Omental fat pad (tissue), 4 donors: ENCODE data around the gene E2F8. TPM values are rescaled to one million over a fixed set of nuclear protein-coding genes. Genes with fewer than 3 reads are reported as not detected.

Experiments used
- ATAC-seq: fragments of 150-250 bp; one replicate; pipeline ENCODE4 v1.9.1; 2016; ENCODE audit warnings: mild to moderate bottlenecking, moderate library complexity; ENCODE audit not compliant: low FRiP score
- DNase-seq: peaks from one replicate; pipeline ENCODE4 v3.0.0-alpha.2; 2019; ENCODE audit warnings: low spot score
- total RNA-seq, 4 donors: library from RNA; depleted of rRNA; stranded (reverse); fragments of >200 nt; gene quantifications; one replicate each; pipeline ENCODE4 v1.1.0, GENCODE V29; 2016
- TF ChIP-seq, protein P1 (sequence below), 3 donors: fragments of 450-650 bp; IDR thresholded peaks; one replicate each; pipeline ENCODE4 v1.5.1; 2016 to 2017; ENCODE audit warnings: antibody characterized with exemption in 3 of 3, mild to moderate bottlenecking in 3 of 3, moderate library complexity in 2 of 3

The E2F8 gene, protein sequence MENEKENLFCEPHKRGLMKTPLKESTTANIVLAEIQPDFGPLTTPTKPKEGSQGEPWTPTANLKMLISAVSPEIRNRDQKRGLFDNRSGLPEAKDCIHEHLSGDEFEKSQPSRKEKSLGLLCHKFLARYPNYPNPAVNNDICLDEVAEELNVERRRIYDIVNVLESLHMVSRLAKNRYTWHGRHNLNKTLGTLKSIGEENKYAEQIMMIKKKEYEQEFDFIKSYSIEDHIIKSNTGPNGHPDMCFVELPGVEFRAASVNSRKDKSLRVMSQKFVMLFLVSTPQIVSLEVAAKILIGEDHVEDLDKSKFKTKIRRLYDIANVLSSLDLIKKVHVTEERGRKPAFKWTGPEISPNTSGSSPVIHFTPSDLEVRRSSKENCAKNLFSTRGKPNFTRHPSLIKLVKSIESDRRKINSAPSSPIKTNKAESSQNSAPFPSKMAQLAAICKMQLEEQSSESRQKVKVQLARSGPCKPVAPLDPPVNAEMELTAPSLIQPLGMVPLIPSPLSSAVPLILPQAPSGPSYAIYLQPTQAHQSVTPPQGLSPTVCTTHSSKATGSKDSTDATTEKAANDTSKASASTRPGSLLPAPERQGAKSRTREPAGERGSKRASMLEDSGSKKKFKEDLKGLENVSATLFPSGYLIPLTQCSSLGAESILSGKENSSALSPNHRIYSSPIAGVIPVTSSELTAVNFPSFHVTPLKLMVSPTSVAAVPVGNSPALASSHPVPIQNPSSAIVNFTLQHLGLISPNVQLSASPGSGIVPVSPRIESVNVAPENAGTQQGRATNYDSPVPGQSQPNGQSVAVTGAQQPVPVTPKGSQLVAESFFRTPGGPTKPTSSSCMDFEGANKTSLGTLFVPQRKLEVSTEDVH
- under 1 TPM in 1 of 4 donors, not detected in 3; 0.60 TPM for total RNA-seq

GRCh38 chr11:19240420-19241259 is at the start of gene E2F8:
Gene E2F8, minus strand, starts transcription at chr11:19240945. Its CDS starts 824 bp downstream, at chr11:19240121.
- ATAC-seq (peak; percentile 91), DNase-seq (peak; percentile 76)
- TF ChIP-seq, protein P1, sequence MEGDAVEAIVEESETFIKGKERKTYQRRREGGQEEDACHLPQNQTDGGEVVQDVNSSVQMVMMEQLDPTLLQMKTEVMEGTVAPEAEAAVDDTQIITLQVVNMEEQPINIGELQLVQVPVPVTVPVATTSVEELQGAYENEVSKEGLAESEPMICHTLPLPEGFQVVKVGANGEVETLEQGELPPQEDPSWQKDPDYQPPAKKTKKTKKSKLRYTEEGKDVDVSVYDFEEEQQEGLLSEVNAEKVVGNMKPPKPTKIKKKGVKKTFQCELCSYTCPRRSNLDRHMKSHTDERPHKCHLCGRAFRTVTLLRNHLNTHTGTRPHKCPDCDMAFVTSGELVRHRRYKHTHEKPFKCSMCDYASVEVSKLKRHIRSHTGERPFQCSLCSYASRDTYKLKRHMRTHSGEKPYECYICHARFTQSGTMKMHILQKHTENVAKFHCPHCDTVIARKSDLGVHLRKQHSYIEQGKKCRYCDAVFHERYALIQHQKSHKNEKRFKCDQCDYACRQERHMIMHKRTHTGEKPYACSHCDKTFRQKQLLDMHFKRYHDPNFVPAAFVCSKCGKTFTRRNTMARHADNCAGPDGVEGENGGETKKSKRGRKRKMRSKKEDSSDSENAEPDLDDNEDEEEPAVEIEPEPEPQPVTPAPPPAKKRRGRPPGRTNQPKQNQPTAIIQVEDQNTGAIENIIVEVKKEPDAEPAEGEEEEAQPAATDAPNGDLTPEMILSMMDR (IDR thresholded peaks at IDR 0.05): no peak

DNA sequence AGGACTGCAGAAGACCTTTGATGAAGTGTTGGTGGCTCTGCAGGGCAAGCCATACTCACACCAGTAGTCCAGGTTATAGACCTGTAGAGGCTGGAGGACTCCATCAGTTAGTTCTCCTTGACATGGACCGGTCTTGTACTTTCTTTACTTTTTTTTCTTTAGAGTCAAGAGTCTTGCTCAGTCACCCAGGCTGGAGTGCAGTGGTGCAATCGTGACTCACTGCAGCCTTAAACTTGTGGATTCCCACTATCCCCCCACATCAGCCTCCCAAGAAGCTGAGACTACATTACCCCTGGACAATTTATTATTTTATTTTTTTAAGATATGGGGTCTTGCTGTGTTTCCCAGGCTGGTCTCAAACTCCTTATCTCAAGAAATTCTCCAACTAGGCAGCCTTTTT is 49.6 kb upstream of the E2F8 start:
- TF ChIP-seq, protein P1 (IDR thresholded peaks at IDR 0.05): no peak
- no peak for ATAC-seq
- no peak for DNase-seq

DNA sequence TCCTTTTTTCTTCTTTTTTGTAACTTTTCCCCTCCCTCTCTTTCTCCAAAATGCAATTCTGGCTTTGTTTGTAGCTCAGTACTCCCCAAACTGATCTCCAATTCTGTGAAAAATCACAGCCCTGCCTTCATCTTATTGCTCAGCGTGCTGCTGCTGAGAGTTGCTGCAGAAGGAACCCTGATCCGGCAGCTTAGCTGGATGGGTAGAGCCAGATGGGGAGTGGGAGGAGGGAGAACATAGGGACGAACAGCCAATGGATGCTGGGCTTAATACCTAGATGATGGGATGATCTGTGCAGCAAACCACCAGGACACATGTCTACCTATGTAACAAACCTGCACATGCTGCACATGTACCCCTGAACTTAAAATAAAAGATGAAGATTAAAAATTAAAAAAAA is 47.5 kb upstream of the E2F8 start:
- ATAC-seq: no peak
- TF ChIP-seq, protein P1 (IDR thresholded peaks at IDR 0.05): no peak

DNA sequence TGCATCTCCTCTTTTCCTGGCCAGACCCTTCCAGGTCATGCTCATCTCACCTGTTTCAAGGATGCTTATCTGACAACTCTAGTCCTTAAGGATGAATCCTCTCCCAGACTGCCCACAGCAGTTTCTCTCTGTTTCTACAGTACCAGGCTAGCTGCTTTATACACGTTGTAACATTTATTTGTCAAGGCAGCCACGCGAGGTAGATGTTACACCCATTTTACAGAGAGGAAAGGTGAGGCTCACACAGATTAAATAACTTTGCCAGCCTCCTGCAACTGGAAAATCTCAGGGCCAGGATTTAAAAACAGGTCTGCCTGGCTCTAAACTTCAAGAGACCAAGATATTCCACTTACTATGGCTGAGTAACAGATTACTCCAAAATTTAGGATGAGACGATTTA is 45.7 kb upstream of the E2F8 start:
- DNase-seq: no peak
- ATAC-seq: no peak
- TF ChIP-seq, protein P1 (IDR thresholded peaks at IDR 0.05): no peak

More for the DNA sequence above, 47.5 kb upstream of the E2F8 start:
- DNase-seq: no peak

DNA sequence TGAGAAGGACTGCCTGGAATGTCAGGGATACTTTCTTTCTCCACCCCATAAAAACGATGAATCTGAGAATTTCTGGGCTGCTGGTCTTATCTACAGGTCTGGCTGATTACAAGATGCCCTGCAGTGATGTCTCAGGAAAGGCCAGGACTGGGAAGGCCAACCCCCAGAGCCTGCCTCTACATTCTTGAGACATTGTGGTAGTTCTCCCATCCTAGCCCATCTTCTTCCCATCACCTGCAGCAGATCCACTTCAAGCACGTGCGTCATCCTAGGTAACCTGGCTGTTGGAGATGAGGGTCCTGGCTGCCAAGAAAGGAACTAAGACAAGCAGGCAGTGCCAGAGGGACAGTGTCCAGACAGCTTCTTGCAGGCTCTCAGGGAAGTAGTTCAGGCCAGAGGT is 44.1 kb upstream of the E2F8 start:
- DNase-seq (no peak), ATAC-seq (no peak)
- TF ChIP-seq, protein P1 (IDR thresholded peaks at IDR 0.05): no peak

GRCh38 chr11:19283991-19284390 is 43.2 kb upstream of the E2F8 start:
- DNase-seq (no peak), ATAC-seq (no peak)
- TF ChIP-seq, protein P1 (IDR thresholded peaks at IDR 0.05): no peak
